OCI-LY7 (cell line): ENCODE data around the gene PCDHGA1. TPM values are rescaled to one million over a fixed set of nuclear protein-coding genes. Genes with fewer than 3 reads are reported as not detected.

Experiments
- BruUV-seq: library from RNA; stranded (reverse); fragments of 400-500 nt; replicated peaks from 2 replicates; lab custom pipeline; 2021; lab: Mats Ljungman, UMichigan
- CTCF ChIA-PET: fragments of 300-600 bp; sonication (Branson Sonifier 250); formaldehyde crosslinking; loops from one replicate; lab custom pipeline; 2022; ENCODE audit warnings: antibody characterized with exemption; ENCODE audit not compliant: unreplicated experiment; lab: Charles Lee
- POLR2A ChIA-PET: fragments of 300-600 bp; sonication (Branson Sonifier 250); formaldehyde crosslinking; loops from one replicate; lab custom pipeline; 2022; ENCODE audit warnings: antibody characterized with exemption; lab: Charles Lee
- DNase-seq: peaks from one replicate; pipeline ENCODE4 v3.0.0-alpha.2; 2015; ENCODE audit warnings: low spot score
- H2AFZ ChIP-seq: fragments of 200-600 bp; sonication (generic), shearing (Covaris generic); 2 replicates; pipeline ENCODE4 v1.6.1; 2014; ENCODE audit warnings: mild to moderate bottlenecking, antibody characterized with exemption, low read length, moderate library complexity
- H3K27ac ChIP-seq: fragments of 200-600 bp; sonication (generic); 2 replicates; pipeline ENCODE4 v1.5.1; 2014; ENCODE audit warnings: mixed run types, low read depth, mild to moderate bottlenecking, moderate library complexity, low read length, inconsistent platforms; ENCODE audit not compliant: poor library complexity, severe bottlenecking
- H3K36me3 ChIP-seq: fragments of 200-600 bp; sonication (generic); 2 replicates; pipeline ENCODE4 v1.6.1; 2014; ENCODE audit warnings: mild to moderate bottlenecking, antibody characterized with exemption, low read length, moderate library complexity, mixed read lengths; ENCODE audit not compliant: insufficient read depth
- H3K4me1 ChIP-seq: fragments of 200-600 bp; sonication (generic); 2 replicates; pipeline ENCODE4 v1.5.1; 2014; ENCODE audit warnings: mild to moderate bottlenecking, low read length; ENCODE audit not compliant: insufficient read depth, poor library complexity, severe bottlenecking
- H3K4me2 ChIP-seq: fragments of 200-600 bp; sonication (generic); 2 replicates; pipeline ENCODE4 v1.6.1; 2014; ENCODE audit warnings: mild to moderate bottlenecking, low read length
- H3K4me3 ChIP-seq: fragments of 200-600 bp; sonication (generic); 2 replicates; pipeline ENCODE4 v1.5.1; 2014; ENCODE audit warnings: mild to moderate bottlenecking, low read depth, low read length; ENCODE audit not compliant: poor library complexity, severe bottlenecking
- H3K79me2 ChIP-seq: fragments of 200-600 bp; sonication (generic); 2 replicates; pipeline ENCODE4 v1.6.1; 2016; ENCODE audit warnings: low read depth, mild to moderate bottlenecking, low read length, moderate library complexity, mixed read lengths; ENCODE audit not compliant: insufficient read depth
- H3K9me2 ChIP-seq: fragments of 200-600 bp; sonication (generic); 2 replicates; pipeline ENCODE4 v1.6.1; 2016; ENCODE audit warnings: mild to moderate bottlenecking, low read length, mixed read lengths; ENCODE audit not compliant: insufficient read depth
- H3K9me3 ChIP-seq: fragments of 200-600 bp; sonication (generic); 2 replicates; pipeline ENCODE4 v1.6.1; 2014; ENCODE audit warnings: mild to moderate bottlenecking, mixed run types, low read length, mixed read lengths
- H4K20me1 ChIP-seq: fragments of 200-600 bp; sonication (generic); 2 replicates; pipeline ENCODE4 v1.6.1; 2014; ENCODE audit warnings: mild to moderate bottlenecking, antibody characterized with exemption, low read length, moderate library complexity, mixed read lengths; ENCODE audit not compliant: insufficient read depth
- EZH2phosphoT487 ChIP-seq: fragments of 200-600 bp; sonication (generic); IDR thresholded peaks from 2 replicates; pipeline ENCODE4 v1.6.1; 2018; ENCODE audit warnings: low read depth, borderline replicate concordance, mild to moderate bottlenecking, mixed run types, antibody characterized with exemption, low read length, moderate library complexity, mixed read lengths
- intact Hi-C: fragments of 100-400 bp; cut with micrococcal nuclease; formaldehyde crosslinking; loops from one replicate; pipeline ENCODE4 v1.10.0; 2022; ENCODE audit not compliant: unreplicated experiment
- total RNA-seq, 2 experiments: library from RNA; depleted of rRNA in 1 of 2; stranded (reverse); fragments of >200 nt in 1 of 2; shearing (Covaris generic) in 1 of 2; gene quantifications; 2 replicates each; pipeline ENCODE4 v1.2.3, GENCODE V29; 2014 to 2022
- TF ChIP-seq, protein P1 (sequence below): fragments of 200-600 bp; sonication (generic); conservative IDR thresholded peaks from 2 replicates; pipeline ENCODE4 v1.5.1; 2014; ENCODE audit warnings: mild to moderate bottlenecking, antibody characterized with exemption, low read length, moderate library complexity, mixed read lengths

Gene PCDHGA1
- total RNA-seq, 2 experiments from 2014 or later: 1.3 to 1.9 TPM

DNA sequence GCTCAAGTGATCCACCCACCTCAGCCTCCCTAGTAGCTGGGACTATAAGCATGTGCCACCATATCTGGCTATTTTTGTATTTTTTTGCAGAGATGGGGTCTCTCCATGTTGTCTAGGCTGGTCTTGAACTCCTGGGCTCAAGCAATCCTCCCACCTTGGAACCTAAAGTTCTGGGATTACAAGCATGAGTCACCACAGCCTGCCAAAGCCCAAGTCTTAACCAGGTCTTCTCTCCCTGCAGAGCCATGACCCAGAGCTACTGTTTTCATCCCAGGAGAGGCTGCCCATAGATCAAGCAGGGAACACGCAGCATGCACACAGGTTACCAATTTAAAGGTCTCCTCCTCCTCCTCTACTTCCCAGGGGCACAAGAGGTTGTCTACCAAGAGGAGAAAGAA lies 188.3 kb downstream of the PCDHGA1 start:
- Histone ChIP-seq H2AFZ (no peak overlapping the region), H3K27ac (no peak overlapping the region), H3K9me2 (no peaks in the 10 kb centered on the region), H3K4me1 (peaks cover 76% of the 10 kb centered on the region), H3K79me2 (peaks cover 6% of the 10 kb centered on the region; the same call in 1 of the 2 replicates), H3K9me3 (no peaks in the 10 kb centered on the region), H3K4me3 (no peak overlapping the region), H3K4me2 (no peak overlapping the region), H3K36me3 (peaks cover 92% of the 10 kb centered on the region), H4K20me1 (no peaks in the 10 kb centered on the region)
- intact Hi-C loops: loop anchor here (10.0 kb wide), 1 partner anchor 96 kb away; the partner anchor contains the start of gene DIAPH1
- TF ChIP-seq EZH2phosphoT487: no peak
- TF ChIP-seq, protein P1, sequence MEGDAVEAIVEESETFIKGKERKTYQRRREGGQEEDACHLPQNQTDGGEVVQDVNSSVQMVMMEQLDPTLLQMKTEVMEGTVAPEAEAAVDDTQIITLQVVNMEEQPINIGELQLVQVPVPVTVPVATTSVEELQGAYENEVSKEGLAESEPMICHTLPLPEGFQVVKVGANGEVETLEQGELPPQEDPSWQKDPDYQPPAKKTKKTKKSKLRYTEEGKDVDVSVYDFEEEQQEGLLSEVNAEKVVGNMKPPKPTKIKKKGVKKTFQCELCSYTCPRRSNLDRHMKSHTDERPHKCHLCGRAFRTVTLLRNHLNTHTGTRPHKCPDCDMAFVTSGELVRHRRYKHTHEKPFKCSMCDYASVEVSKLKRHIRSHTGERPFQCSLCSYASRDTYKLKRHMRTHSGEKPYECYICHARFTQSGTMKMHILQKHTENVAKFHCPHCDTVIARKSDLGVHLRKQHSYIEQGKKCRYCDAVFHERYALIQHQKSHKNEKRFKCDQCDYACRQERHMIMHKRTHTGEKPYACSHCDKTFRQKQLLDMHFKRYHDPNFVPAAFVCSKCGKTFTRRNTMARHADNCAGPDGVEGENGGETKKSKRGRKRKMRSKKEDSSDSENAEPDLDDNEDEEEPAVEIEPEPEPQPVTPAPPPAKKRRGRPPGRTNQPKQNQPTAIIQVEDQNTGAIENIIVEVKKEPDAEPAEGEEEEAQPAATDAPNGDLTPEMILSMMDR: no peak
- POLR2A ChIA-PET: interaction anchor here (0.6 to 17.7 kb wide), 4 partner anchors 7 to 40 kb away, joined by 4 to 328 read pairs (median 5); no protein-coding TSS in a partner anchor
- DNase-seq: no peak
- BruUV-seq: no TSS peak
- CTCF ChIA-PET: no interaction called here

DNA sequence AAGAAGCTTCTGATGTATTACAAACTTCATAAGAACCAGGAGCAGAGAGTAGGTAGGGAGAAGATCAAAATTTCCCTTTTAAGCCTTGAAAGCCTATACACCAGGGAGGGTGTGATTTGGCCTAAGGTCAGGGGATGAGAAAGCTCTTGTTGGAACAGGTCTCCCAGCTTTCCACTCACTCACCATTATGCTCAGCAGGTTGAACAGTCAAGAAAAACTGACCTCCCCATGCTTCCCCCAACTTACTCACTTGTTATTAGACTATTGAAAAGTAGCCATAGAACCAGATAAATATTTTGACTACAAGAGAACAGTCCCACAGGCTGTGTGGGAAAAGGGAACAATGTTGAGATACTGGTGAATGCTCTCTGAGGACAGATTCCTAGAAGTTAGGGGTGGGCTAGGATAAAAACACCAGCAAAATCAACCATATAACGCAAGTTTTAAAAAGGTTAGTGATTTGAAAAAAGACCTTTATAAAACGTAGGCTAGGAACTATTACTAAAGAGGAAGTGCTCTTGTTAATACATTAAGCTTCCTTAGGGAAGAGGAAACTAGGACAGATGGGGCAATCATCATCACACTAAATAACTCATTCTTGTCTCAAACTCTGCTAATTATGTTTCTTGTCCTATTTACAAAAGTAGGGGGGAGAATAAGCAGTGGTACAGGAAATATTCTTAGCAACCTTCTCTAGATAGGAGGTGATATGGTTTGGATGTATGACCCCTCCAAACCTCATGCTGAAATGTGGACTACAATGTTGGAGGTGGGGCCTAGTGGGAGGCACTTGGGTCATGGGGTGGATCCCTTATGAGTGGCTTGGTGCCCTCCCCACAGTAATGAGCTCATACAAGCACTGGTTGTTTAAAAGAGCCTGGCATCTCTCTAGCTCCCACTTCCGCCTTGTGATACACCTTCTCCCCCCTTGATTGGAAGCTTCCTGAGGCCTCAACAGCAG lies 189.6 kb downstream of the PCDHGA1 start:
- Histone ChIP-seq H3K9me3 (no peaks in the 10 kb centered on the region), H3K9me2 (no peaks in the 10 kb centered on the region), H3K4me3 (no peak overlapping the region), H4K20me1 (no peaks in the 10 kb centered on the region), H3K4me1 (peaks cover 75% of the 10 kb centered on the region), H3K36me3 (peaks cover 99% of the 10 kb centered on the region), H3K27ac (no peak overlapping the region), H3K4me2 (no peak overlapping the region), H3K79me2 (peaks cover 10% of the 10 kb centered on the region; the same call in 1 of the 2 replicates), H2AFZ (no peak overlapping the region)
- TF ChIP-seq, protein P1: no peak
- TF ChIP-seq EZH2phosphoT487: no peak
- POLR2A ChIA-PET: interaction anchor here (0.6 to 17.7 kb wide), 8 partner anchors 6 to 103 kb away, joined by 3 to 328 read pairs (median 4); partner anchors contain the start of gene PCDHGC3
- BruUV-seq: no TSS peak
- intact Hi-C loops: loop anchor here (10.0 kb wide), 1 partner anchor 95 kb away; the partner anchor contains the start of gene DIAPH1
- no peak for DNase-seq
- CTCF ChIA-PET: no interaction called here
